Glutamatergic neuron (in vitro differentiated cells): ENCODE measurements around the gene ASNSD1. TPM values are rescaled to one million over a fixed set of nuclear protein-coding genes. Genes with fewer than 3 reads are reported as not detected.

Experiments used
- DNase-seq: peaks from one replicate; pipeline ENCODE4 v3.0.0; 2022
- H3K27ac Mint-ChIP-seq: one replicate; pipeline ENCODE4 v1.8.0; 2020; ENCODE audit warnings: mild to moderate bottlenecking, mixed read lengths, inconsistent platforms; ENCODE audit not compliant: unreplicated experiment
- H3K27me3 Mint-ChIP-seq: one replicate; pipeline ENCODE4 v1.8.0; 2020; ENCODE audit warnings: mild to moderate bottlenecking, moderate library complexity, mixed read lengths, inconsistent platforms; ENCODE audit not compliant: unreplicated experiment
- H3K36me3 Mint-ChIP-seq: one replicate; pipeline ENCODE4 v1.8.0; 2020; ENCODE audit warnings: mild to moderate bottlenecking, mixed read lengths, inconsistent platforms; ENCODE audit not compliant: unreplicated experiment
- H3K4me1 Mint-ChIP-seq: one replicate; pipeline ENCODE4 v1.8.0; 2020; ENCODE audit warnings: mild to moderate bottlenecking, low read depth, mixed read lengths, inconsistent platforms; ENCODE audit not compliant: unreplicated experiment
- H3K4me3 Mint-ChIP-seq: one replicate; pipeline ENCODE4 v1.8.0; 2020; ENCODE audit warnings: mild to moderate bottlenecking, mixed read lengths, inconsistent platforms; ENCODE audit not compliant: unreplicated experiment
- H3K9me3 Mint-ChIP-seq: one replicate; pipeline ENCODE4 v1.8.0; 2020; ENCODE audit warnings: mild to moderate bottlenecking, moderate library complexity, mixed read lengths, inconsistent platforms; ENCODE audit not compliant: unreplicated experiment
- CTCF ChIP-seq: fragments of 200-600 bp; sonication (generic); IDR thresholded peaks from one replicate; pipeline ENCODE4 v1.5.0; 2021; ENCODE audit not compliant: partially characterized antibody, unreplicated experiment
- total RNA-seq: library from RNA; stranded (reverse); fragmentation: NEBNext Ultra II Directional; extraction: Animal tissue kit (Norgen Biotek cat#: 25700); gene quantifications from one replicate; pipeline ENCODE4 v1.2.1, GENCODE V29; 2021; ENCODE audit not compliant: unreplicated experiment

The ASNSD1 gene
- total RNA-seq, 1 donor from 2014 or later, result 39.9 TPM

- no peak for DNase-seq
- Mint-ChIP-seq H3K4me1 (no peaks in the 10 kb centered on the region), H3K27me3 (no peaks in the 10 kb centered on the region), H3K9me3 (no peaks in the 10 kb centered on the region), H3K36me3 (no peaks in the 10 kb centered on the region), H3K4me3 (no peak overlapping the region), H3K27ac (no peak overlapping the region)
- no peak for TF ChIP-seq CTCF
Observed at GRCh38 chr2:189657867-189658266, 3.4 kb upstream of the ASNSD1 start.

GRCh38 chr2:189658306-189659212, 2.7 kb upstream of the ASNSD1 start:
- no peaks in the 10 kb centered on the region for H3K4me1 Mint-ChIP-seq

GRCh38 chr2:189659734-189660133, 1.5 kb upstream of the ASNSD1 start:
- DNase-seq, result no peak
- H3K27me3 Mint-ChIP-seq, result no peaks in the 10 kb centered on the region
- H3K4me3 Mint-ChIP-seq, result no peak overlapping the region
- no peaks in the 10 kb centered on the region for H3K4me1 Mint-ChIP-seq
- no peak overlapping the region for H3K27ac Mint-ChIP-seq
- H3K36me3 Mint-ChIP-seq, result no peaks in the 10 kb centered on the region
- no peaks in the 10 kb centered on the region for H3K9me3 Mint-ChIP-seq
- TF ChIP-seq CTCF, result no peak

More at GRCh38 chr2:189658306-189659212, 2.7 kb upstream of the ASNSD1 start:
- Mint-ChIP-seq H3K36me3 (no peaks in the 10 kb centered on the region), H3K27ac (no peak overlapping the region), H3K27me3 (no peaks in the 10 kb centered on the region), H3K4me3 (no peak overlapping the region), H3K9me3 (no peaks in the 10 kb centered on the region)
- TF ChIP-seq CTCF, result no peak
- no peak for DNase-seq

- no peaks in the 10 kb centered on the region for H3K27me3 Mint-ChIP-seq
- no peaks in the 10 kb centered on the region for H3K9me3 Mint-ChIP-seq
- no peaks in the 10 kb centered on the region for H3K36me3 Mint-ChIP-seq
- DNase-seq, result no peak
- no peak overlapping the region for H3K27ac Mint-ChIP-seq
- no peak for TF ChIP-seq CTCF
- H3K4me3 Mint-ChIP-seq, result no peak overlapping the region
- H3K4me1 Mint-ChIP-seq, result no peaks in the 10 kb centered on the region
Observed at GRCh38 chr2:189660803-189661147, 484 bp upstream of the ASNSD1 start.

- H3K27ac Mint-ChIP-seq, result no peak overlapping the region
Observed at GRCh38 chr2:189661957-189662321, 680 bp downstream of the ASNSD1 start.

More at GRCh38 chr2:189661957-189662321, 680 bp downstream of the ASNSD1 start:
- no peaks in the 10 kb centered on the region for H3K9me3 Mint-ChIP-seq
- H3K36me3 Mint-ChIP-seq, result no peaks in the 10 kb centered on the region
- no peaks in the 10 kb centered on the region for H3K27me3 Mint-ChIP-seq
- TF ChIP-seq CTCF, result no peak
- no peaks in the 10 kb centered on the region for H3K4me1 Mint-ChIP-seq
- no peak for DNase-seq
- H3K4me3 Mint-ChIP-seq, result no peak overlapping the region
